PC-9 (cell line): Measurements from ENCODE around the gene PHC1. TPM values are rescaled to one million over a fixed set of nuclear protein-coding genes. Genes with fewer than 3 reads are reported as not detected.

Source experiments
- BruUV-seq: library from RNA; stranded (reverse); fragments of 400-500 nt; replicated peaks from 2 replicates; lab custom pipeline; 2021; lab: Mats Ljungman, UMichigan
- CTCF ChIA-PET: fragments of 300-600 bp; sonication (Branson Sonifier 250); formaldehyde crosslinking; loops from one replicate; lab custom pipeline; 2022; ENCODE audit warnings: antibody characterized with exemption; lab: Charles Lee
- POLR2A ChIA-PET: fragments of 300-600 bp; sonication (Branson Sonifier 250); formaldehyde crosslinking; loops from one replicate; lab custom pipeline; 2022; ENCODE audit warnings: antibody characterized with exemption; ENCODE audit not compliant: unreplicated experiment; lab: Charles Lee
- DNase-seq, 2 experiments: peaks; one replicate each; pipeline versions ENCODE4 v3.0.0 to v3.0.0-alpha.2; 2015 to 2022; ENCODE audit warnings: mixed read lengths in 1 of 2
- H2AFZ ChIP-seq: fragments of 200-600 bp; sonication (generic); 2 replicates; pipeline ENCODE4 v1.8.1; 2017; ENCODE audit warnings: antibody characterized with exemption
- H3F3A ChIP-seq: fragments of 200-600 bp; sonication (generic); 2 replicates; pipeline ENCODE4 v1.8.1; 2017; ENCODE audit warnings: antibody characterized with exemption, mild to moderate bottlenecking, low read depth; ENCODE audit not compliant: insufficient read depth
- H3K27ac ChIP-seq: fragments of 200-600 bp; sonication (generic); 2 replicates; pipeline ENCODE4 v1.6.1; 2016; ENCODE audit warnings: mixed run types
- H3K27me3 ChIP-seq: fragments of 200-600 bp; sonication (generic); 2 replicates; pipeline ENCODE4 v1.6.1; 2016; ENCODE audit warnings: low read depth, mixed run types; ENCODE audit not compliant: insufficient read depth
- H3K36me3 ChIP-seq: fragments of 200-600 bp; sonication (generic); 2 replicates; pipeline ENCODE4 v1.6.1; 2016; ENCODE audit warnings: low read depth, mixed run types
- H3K4me1 ChIP-seq: fragments of 200-600 bp; sonication (generic); replicated peaks from 2 replicates; pipeline ENCODE4 v1.6.1; 2016; ENCODE audit warnings: mixed run types; ENCODE audit not compliant: insufficient read depth
- H3K4me2 ChIP-seq: fragments of 200-600 bp; sonication (generic); 2 replicates; pipeline ENCODE4 v1.6.1; 2017; ENCODE audit warnings: mixed run types
- H3K4me3 ChIP-seq: fragments of 200-600 bp; sonication (generic); 2 replicates; pipeline ENCODE4 v1.6.1; 2016; ENCODE audit warnings: mixed run types
- H3K79me2 ChIP-seq: fragments of 200-600 bp; sonication (generic); 2 replicates; pipeline ENCODE4 v1.6.1; 2017; ENCODE audit warnings: low read depth, mixed run types
- H3K9me2 ChIP-seq: fragments of 200-600 bp; sonication (generic); 2 replicates; pipeline ENCODE4 v1.8.1; 2017; ENCODE audit warnings: mild to moderate bottlenecking; ENCODE audit not compliant: insufficient read depth
- H3K9me3 ChIP-seq: fragments of 200-600 bp; sonication (generic); 2 replicates; pipeline ENCODE4 v1.8.1; 2016; ENCODE audit warnings: low read depth; ENCODE audit not compliant: insufficient read depth
- H4K20me1 ChIP-seq: fragments of 200-600 bp; sonication (generic); 2 replicates; pipeline ENCODE4 v1.8.1; 2017; ENCODE audit not compliant: insufficient read depth
- EZH2 ChIP-seq: fragments of 200-600 bp; sonication (generic); IDR thresholded peaks from 2 replicates; pipeline ENCODE4 v1.8.0; 2017; ENCODE audit warnings: antibody characterized with exemption, low read depth
- intact Hi-C: fragments of 100-400 bp; cut with micrococcal nuclease; formaldehyde crosslinking; loops from one replicate; pipeline ENCODE4 v1.10.0; 2022; ENCODE audit not compliant: unreplicated experiment
- total RNA-seq: library from RNA; stranded (reverse); gene quantifications from 2 replicates; pipeline ENCODE4 v1.2.3, GENCODE V29; 2021
- TF ChIP-seq, protein P1 (sequence below): fragments of 200-600 bp; sonication (generic); conservative IDR thresholded peaks from 2 replicates; pipeline ENCODE4 v1.6.1; 2017; ENCODE audit warnings: mixed run types, antibody characterized with exemption, mild to moderate bottlenecking, moderate library complexity

Gene PHC1
- total RNA-seq, 1 experiment from 2014 or later = 50.9 TPM

GRCh38 chr12:8911606-8912268 lies 2.6 kb upstream of the PHC1 start:
- H3K9me3 ChIP-seq = no peaks in the 10 kb centered on the region
- H3K36me3 ChIP-seq = no peaks in the 10 kb centered on the region
- peaks cover 35% of the 10 kb centered on the region for H3F3A ChIP-seq
- H4K20me1 ChIP-seq = no peaks in the 10 kb centered on the region
- peaks cover 54% of the 10 kb centered on the region for H3K4me1 ChIP-seq
- H3K9me2 ChIP-seq = no peaks in the 10 kb centered on the region
- peak in 1 of 2 experiments; percentile 94 for DNase-seq
- ChIA-PET POLR2A (interaction anchor here (0.5 to 0.7 kb wide), 6 partner anchors 14 to 831 kb away, joined by 3 to 7 read pairs (median 5); no protein-coding TSS in a partner anchor), CTCF (interaction anchor here (0.6 to 1.0 kb wide), 5 partner anchors 23 to 538 kb away, joined by 3 to 5 read pairs (median 3); no protein-coding TSS in a partner anchor)
- BruUV-seq = no TSS peak
- peak overlapping the region; percentile 93 for H3K4me2 ChIP-seq
- H3K79me2 ChIP-seq = peaks cover 8% of the 10 kb centered on the region; the same call in 1 of the 2 replicates
- no peaks in the 10 kb centered on the region for H3K27me3 ChIP-seq
- H3K27ac ChIP-seq = peak overlapping the region; percentile 84
- intact Hi-C loops = loop anchor here (10.0 kb wide), 1 partner anchor 87 kb away; the partner anchor contains the start of gene A2ML1
- TF ChIP-seq EZH2 = no peak
- TF ChIP-seq, protein P1, sequence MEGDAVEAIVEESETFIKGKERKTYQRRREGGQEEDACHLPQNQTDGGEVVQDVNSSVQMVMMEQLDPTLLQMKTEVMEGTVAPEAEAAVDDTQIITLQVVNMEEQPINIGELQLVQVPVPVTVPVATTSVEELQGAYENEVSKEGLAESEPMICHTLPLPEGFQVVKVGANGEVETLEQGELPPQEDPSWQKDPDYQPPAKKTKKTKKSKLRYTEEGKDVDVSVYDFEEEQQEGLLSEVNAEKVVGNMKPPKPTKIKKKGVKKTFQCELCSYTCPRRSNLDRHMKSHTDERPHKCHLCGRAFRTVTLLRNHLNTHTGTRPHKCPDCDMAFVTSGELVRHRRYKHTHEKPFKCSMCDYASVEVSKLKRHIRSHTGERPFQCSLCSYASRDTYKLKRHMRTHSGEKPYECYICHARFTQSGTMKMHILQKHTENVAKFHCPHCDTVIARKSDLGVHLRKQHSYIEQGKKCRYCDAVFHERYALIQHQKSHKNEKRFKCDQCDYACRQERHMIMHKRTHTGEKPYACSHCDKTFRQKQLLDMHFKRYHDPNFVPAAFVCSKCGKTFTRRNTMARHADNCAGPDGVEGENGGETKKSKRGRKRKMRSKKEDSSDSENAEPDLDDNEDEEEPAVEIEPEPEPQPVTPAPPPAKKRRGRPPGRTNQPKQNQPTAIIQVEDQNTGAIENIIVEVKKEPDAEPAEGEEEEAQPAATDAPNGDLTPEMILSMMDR = no peak
- H2AFZ ChIP-seq = 0 out of 2 replicates have a peak overlapping the region, but pooled peaks have one; percentile 24
- H3K4me3 ChIP-seq = 0 out of 2 replicates have a peak overlapping the region, but pooled peaks have one; percentile 1

DNA sequence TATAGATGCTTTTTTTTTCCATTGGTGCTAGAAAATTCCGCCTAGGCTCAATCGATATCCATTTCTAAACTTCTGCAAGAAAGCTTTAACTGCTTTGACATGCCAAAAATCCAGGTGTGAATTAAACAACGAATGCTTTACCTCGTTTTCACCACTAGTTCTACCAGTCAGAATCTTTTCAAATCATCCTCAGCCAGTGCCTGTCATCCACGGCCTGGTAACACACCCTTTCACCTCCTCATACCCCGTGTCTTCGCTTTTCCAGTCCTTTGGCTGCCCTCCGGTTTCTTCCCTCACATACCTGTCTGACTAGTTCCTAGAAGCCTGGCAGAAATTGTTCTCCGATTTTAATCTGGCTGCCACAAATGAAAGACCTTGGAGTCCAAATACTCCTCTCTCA lies 1.4 kb upstream of the PHC1 start:
- intact Hi-C loops = loop anchor here (1.0 to 10.0 kb wide), 3 partner anchors 36 to 231 kb away; partner anchors contain the start of genes A2ML1 and M6PR
- Histone ChIP-seq H4K20me1 (no peaks in the 10 kb centered on the region), H3K27me3 (no peaks in the 10 kb centered on the region), H3K4me1 (peaks cover 57% of the 10 kb centered on the region), H3K9me2 (no peaks in the 10 kb centered on the region), H3K79me2 (peaks cover 8% of the 10 kb centered on the region; the same call in 1 of the 2 replicates), H3K4me3 (peak overlapping the region; percentile 79; the same call in 1 of the 2 replicates), H3K4me2 (peak overlapping the region; percentile 93), H2AFZ (peak overlapping the region; percentile 9; the same call in 1 of the 2 replicates), H3F3A (peaks cover 35% of the 10 kb centered on the region), H3K27ac (peak overlapping the region; percentile 84), H3K9me3 (no peaks in the 10 kb centered on the region), H3K36me3 (no peaks in the 10 kb centered on the region)
- ChIA-PET CTCF (interaction anchor here (0.6 kb wide), 1 partner anchor 256 kb away, joined by 8 read pairs; no protein-coding TSS in a partner anchor), POLR2A (interaction anchor here (0.6 kb wide), 1 partner anchor 831 kb away, joined by 4 read pairs; the partner anchor contains the start of gene NECAP1)
- no peak for TF ChIP-seq EZH2
- TF ChIP-seq, protein P1 = peak; percentile 51; the same call in 1 of the 2 replicates
- no TSS peak for BruUV-seq
- peak; percentile 85 to 87 for DNase-seq

- POLR2A ChIA-PET = interaction anchor here (0.7 kb wide), 2 partner anchors 178 to 214 kb away, joined by 3 to 4 read pairs; no protein-coding TSS in a partner anchor
- intact Hi-C loops = loop anchor here (1.0 to 10.0 kb wide), 3 partner anchors 36 to 231 kb away; partner anchors contain the start of genes A2ML1 and M6PR
Measured at GRCh38 chr12:8913702-8914032, 642 bp upstream of the PHC1 start.

More at GRCh38 chr12:8913702-8914032, 642 bp upstream of the PHC1 start:
- H3K27ac ChIP-seq = peak overlapping the region; percentile 84
- TF ChIP-seq, protein P1 = no peak
- no peak for TF ChIP-seq EZH2
- DNase-seq = no peak
- H4K20me1 ChIP-seq = no peaks in the 10 kb centered on the region
- peak overlapping the region; percentile 93 for H3K4me2 ChIP-seq
- BruUV-seq = no TSS peak
- peak overlapping the region; percentile 79 for H3K4me3 ChIP-seq
- H3F3A ChIP-seq = peaks cover 35% of the 10 kb centered on the region
- H3K27me3 ChIP-seq = no peaks in the 10 kb centered on the region
- peaks cover 57% of the 10 kb centered on the region for H3K4me1 ChIP-seq
- H3K9me3 ChIP-seq = no peaks in the 10 kb centered on the region
- H3K36me3 ChIP-seq = no peaks in the 10 kb centered on the region
- peak overlapping the region; percentile 92 for H2AFZ ChIP-seq
- H3K9me2 ChIP-seq = no peaks in the 10 kb centered on the region
- H3K79me2 ChIP-seq = peaks cover 8% of the 10 kb centered on the region; the same call in 1 of the 2 replicates
- CTCF ChIA-PET = no interaction called here
